NCI-H1092 treated with DMSO at 0.1 percent for 48 hours (cell line): Measurements from ENCODE around the gene DRD1.
"Not testable (repeated sequence)": the region's sequence is repeated elsewhere in the genome, so short reads cannot be mapped to it uniquely, and the experiment has no call there.

ENCODE experiments used
- DNase-seq: peaks from one replicate; lab custom pipeline; 2025; lab: John Stamatoyannopoulos, UW

DRD1 gene

GRCh38 chr5:175467983-175468690 is 24.2 kb upstream of the DRD1 start:
- DNase-seq, result no peak

DNA sequence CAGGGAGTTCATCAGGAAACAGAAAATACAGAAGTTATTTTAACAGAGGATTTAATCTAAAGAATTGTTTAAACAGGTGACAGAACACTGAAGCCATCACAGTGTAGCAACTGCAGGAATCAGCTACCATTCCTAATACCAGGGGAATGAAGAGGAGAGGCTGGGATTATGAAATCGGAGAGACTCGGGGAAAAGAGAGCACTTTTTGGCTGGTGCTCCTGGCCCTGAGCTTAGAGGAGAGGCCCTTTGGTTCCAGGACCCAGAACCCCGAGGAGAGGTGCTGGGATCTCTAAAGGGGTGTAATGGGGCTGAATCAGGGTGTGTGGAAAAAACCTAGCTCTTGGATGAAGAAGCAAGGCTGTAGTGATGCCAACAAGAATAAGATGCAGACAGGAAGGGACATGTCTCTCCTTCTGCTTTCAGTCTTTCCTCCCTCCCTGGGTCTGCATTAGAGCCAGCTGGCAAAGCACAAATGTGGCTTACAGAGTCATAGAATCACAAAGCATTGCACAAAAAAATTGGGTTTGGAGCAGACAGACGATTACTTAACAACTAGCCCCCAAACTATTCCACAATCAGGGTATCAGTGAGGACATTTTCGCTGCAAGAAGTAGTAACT is 22.8 kb upstream of the DRD1 start:
- DNase-seq, result no peak

GRCh38 chr5:175465282-175465681 is 21.3 kb upstream of the DRD1 start:
- no peak for DNase-seq

- no peak for DNase-seq
Observed at GRCh38 chr5:175464942-175465233, 20.9 kb upstream of the DRD1 start.

DNA sequence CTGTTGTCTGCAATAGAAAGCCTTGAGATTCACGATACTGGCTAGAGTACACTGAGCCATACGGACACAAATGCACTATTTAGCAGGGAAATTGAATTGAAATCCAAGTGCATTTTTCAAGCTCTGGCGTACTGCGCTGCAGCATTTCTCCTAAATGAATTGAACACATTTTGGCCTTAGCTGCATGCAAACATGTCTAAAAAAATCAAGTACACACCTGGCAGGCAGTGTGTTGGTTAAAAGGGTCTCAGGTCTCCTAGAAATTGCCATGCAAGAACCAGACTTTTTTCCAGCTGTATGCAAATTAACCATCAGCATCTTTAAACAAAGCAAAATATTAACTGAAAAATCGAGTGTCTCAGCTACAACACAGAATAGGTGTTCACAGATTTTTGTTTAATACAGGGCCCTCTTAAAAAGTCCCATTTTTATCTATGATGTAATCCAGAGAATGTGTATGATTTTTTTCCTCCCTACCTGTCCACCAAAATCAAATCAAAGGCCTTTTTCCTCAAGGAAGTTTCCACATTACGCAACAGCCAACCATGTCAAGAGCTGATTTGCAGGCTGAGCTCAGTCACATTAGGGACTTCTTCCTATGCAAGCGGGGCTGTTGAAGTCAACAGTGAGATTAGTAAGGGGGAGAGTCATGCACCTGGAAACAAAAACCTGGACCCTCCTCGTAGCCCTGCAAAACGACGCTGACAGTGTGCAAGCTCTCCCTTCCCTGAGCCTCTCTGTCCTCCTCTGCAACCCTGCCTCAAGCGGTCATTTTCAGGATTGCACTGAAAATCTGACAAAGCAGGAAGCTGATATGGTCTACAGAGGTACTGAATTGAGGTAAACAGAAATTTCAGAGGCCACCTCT is 20.3 kb upstream of the DRD1 start:
- DNase-seq, result peak; percentile 56

GRCh38 chr5:175463641-175464040 is 19.7 kb upstream of the DRD1 start:
- peak; percentile 21 for DNase-seq

- no peak for DNase-seq
Observed at GRCh38 chr5:175461370-175461769, 17.4 kb upstream of the DRD1 start.

- DNase-seq, result no peak
Observed at GRCh38 chr5:175460552-175460951, 16.6 kb upstream of the DRD1 start.

DNA sequence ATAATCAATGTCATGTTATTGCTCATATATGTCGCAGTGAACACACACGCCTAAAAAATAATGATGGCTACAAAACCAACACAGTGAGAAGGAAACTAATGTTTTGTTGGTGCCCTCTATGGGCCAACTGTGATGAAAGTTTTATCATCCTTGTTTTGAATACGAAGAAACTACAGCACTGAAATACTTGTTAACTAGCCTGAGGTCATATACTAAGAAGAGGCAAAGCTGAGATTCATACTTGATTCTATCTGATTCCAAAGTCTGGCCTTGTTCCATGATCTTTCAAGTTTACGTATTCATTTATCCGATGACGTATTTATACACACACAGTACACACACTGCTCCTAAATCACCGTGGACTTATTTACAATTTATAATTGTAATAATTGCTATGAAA is 16.1 kb upstream of the DRD1 start:
- DNase-seq, result peak; percentile 0

DNA sequence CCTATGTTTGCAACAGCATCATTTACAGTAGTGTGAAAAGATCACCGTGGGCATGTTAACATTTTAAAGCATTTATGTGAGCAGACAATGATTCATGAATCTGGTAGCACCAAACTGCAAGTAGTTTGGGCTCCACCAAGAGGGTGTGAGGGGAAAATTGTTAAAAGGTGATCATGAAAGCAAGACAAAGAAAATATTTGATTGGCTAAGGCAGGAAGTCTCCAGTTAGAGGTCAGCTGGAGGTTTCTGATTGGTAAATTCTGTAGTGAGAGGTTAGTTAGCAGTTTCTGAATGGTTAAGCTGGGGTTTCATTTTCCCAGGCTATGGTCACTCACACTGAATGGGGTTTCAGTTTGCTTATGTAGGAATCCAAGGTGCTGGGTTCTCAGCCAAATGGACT is 13.5 kb upstream of the DRD1 start:
- DNase-seq, result no peak

DNA sequence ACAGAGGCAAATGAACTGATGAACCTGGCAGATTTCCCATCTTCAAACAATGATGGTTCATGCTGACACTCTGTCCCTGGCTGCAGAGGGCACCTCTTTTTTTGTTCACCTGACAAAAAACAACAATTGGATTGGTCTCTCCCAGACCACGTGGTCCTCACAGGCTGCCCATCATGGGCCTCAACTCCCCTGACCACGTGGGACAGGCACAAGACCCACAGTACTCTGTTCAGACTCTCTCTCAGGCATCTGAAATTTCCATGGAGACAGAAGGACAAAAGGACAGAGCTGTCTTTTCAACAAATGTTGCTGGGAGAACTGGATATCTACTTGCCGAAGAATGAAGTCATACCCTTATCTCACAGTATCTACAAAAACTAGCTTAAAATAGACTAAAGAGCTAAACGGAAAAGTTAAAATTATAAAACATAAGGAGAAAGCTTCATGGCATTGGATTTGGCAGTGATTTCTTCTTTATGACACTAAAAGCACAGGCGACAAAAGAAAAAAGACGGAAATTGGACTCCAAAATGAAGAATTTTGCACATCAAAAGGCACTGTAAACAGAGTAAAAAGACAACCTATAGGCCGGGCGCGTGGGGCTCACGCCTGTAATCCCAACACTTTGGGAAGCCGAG is 12.2 kb upstream of the DRD1 start:
- DNase-seq, result no peak

- not testable (repeated sequence) for DNase-seq
Observed at GRCh38 chr5:175454338-175454737, 10.4 kb upstream of the DRD1 start.

DNA sequence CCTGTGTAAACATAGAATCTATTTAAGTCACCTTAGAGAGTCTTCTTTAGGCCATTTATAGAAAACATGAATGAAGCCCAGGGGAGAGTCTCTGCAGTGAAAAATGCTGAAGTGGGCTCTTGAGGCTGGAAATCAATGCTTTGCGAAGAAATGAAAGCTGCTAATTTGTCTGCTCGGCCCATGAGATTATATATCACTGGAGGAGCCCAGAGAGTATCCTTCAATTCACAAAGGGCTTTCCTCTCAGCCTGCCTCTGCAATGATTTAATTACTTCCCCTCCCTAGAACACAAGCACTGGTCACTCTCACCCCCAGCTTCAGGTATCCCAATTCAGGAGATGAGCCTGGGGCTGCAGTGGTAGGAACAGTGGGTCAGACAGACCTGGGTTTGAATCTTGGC is 8.2 kb upstream of the DRD1 start:
- DNase-seq, result peak; percentile 11

DNA sequence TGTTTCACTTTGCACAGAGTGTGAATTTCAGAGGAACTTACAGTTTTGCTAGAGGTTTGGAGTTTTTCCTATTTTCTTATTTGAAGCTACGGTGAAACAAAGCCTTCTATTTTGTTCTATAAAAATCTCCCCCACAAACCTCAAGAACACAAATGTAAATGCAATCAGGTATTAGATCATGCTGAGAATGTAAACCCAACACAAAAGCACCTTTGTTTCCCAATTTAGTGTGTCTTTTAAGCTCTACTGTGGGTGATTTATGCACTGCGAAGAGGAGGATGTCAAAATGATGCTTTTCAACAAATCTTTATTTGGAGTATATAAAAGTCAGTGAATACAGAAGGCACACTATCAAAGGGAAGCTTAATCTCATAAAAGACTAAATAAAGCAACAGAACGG is 4.3 kb upstream of the DRD1 start:
- DNase-seq, result no peak

- no peak for DNase-seq
Observed at GRCh38 chr5:175447571-175447970, 3.6 kb upstream of the DRD1 start.

DNA sequence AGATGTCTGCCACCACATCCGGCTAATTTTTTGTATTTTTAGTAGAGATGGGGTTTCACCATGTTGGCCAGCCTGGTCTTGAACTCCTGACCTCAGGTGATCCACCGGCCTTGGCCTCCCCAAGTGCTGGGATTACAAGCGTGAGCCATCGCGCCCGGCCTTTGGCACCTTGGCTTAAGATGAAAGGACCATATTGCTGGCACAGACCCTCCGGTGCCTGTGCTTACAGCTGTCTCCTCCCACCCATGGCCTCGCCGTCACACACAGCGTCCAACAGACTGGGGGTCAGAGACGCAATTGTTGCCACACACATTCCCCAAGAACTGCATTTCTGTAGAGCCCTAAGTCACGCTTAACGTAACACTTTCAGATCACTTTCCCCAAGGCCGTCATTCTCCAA is 2.4 kb upstream of the DRD1 start:
- not testable (repeated sequence) for DNase-seq

GRCh38 chr5:175444905-175445456 is 999 bp upstream of the DRD1 start:
- no peak for DNase-seq

DNA sequence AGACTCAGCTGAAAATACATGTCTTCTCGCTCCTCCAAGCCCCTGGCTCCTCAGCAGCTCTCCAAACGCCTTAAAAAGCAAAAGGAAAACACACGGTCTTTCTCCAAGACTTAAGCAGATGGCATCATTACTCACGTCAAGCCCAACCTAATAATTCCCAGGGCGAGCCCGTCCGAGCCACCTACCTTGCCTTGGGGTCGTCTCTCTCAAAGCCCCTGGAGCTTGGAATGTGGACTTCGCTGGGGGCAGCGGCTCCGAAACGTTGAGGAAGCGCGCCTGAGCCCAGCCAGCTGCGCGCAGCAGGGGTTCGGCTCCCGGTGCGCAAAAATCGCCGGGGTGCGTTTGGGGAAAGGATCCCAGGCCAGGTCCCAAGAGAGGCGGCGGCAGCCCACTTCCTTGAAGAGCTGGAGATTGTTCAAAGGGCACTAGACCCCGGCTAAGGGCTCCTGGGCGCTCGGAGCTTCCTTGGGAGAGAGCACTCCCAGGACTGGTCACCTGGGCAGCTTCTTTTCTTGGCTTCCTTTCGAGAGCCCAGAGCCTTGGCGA is 395 bp downstream of the DRD1 start:
- no peak for DNase-seq

- no peak for DNase-seq
Observed at GRCh38 chr5:175438234-175438857, 5.6 kb downstream of the DRD1 start.

DNA sequence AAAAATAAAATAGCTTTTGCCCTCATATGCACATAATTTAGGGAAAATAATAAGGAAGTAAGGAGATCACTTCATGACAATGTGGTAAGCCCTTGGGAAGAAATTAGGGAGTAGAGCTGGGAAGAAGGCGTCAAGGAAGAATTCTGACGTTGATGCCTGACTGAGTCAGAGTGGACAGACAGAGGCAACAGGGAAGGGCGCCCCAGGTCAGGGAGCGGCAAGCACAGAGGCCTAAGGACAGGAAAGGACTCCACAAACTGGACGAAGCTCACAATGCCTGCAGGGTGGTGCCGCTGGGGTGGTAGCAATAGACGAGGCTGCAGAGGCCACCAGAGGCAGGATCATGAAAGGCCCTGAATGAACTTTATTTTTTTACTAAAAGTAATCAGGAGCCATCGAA is 7.6 kb downstream of the DRD1 start:
- DNase-seq, result no peak

DNA sequence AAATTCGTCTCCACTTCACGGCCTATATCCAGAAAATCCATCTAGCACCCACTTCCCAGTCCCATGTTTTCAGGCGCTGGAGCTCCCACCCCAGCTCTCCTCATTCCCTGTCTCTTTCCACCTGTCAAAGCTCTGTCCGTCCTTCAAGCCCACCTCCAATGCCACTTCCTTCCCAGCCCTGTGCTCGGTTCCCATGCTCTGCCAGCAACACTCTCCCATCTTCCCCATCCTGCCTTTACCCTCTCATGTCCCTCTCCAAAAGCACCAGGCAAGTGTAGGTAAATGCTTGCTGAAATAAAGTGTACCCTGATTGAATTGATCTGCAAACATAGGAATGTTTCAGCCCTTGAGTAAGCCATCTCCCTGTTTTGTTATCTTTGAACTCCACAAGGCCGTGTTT is 9.2 kb downstream of the DRD1 start:
- DNase-seq, result no peak

DNA sequence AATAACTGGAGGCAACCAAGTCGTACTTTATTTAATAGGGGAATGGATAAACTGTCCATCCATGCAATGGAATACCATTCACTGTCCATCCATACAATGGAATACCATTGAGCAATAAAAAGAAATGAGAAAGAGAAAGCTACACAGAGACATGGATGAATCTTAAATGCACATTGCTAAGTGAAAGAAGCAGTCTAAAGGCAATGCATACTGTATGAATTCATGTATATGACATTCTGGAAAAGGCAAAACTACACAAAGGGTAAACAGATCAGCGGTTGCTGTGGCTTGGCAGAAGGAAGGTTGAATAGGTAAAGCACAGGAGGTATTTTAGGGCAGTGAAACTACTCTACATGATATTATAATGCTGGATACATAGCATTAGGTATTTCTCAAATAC is 16.2 kb downstream of the DRD1 start:
- no peak for DNase-seq
